Trophoblast cell (in vitro differentiated cells and primary cell): ENCODE results near the gene YOD1.
A peak's percentile ranks its signal among the peaks of the same experiment; 100 is the strongest.

Source experiments
- DNase-seq, 2 donors: peaks; one replicate each; pipeline ENCODE4 v3.0.0-alpha.2; 2016
- H2AFZ ChIP-seq: 2 replicates; pipeline ENCODE4 v1.6.1; 2013; ENCODE audit warnings: low read length, moderate library complexity, mild to moderate bottlenecking; ENCODE audit not compliant: insufficient read depth, poor library complexity
- H2AK5ac ChIP-seq: 2 replicates; pipeline ENCODE4 v1.6.1; 2013; ENCODE audit warnings: mild to moderate bottlenecking, low read length
- H2BK120ac ChIP-seq: 2 replicates; pipeline ENCODE4 v1.6.1; 2013; ENCODE audit warnings: low read length, mild to moderate bottlenecking, moderate library complexity; ENCODE audit not compliant: insufficient read depth, poor library complexity
- H2BK12ac ChIP-seq: 2 replicates; pipeline ENCODE4 v1.6.1; 2013; ENCODE audit warnings: mild to moderate bottlenecking, low read length, moderate library complexity
- H2BK5ac ChIP-seq: 2 replicates; pipeline ENCODE4 v1.6.1; 2013; ENCODE audit warnings: low read length, low read depth, moderate library complexity, mild to moderate bottlenecking; ENCODE audit not compliant: poor library complexity
- H3K14ac ChIP-seq: 2 replicates; pipeline ENCODE4 v1.6.1; 2013; ENCODE audit warnings: mild to moderate bottlenecking, low read length
- H3K18ac ChIP-seq: 2 replicates; pipeline ENCODE4 v1.6.1; 2013; ENCODE audit warnings: mild to moderate bottlenecking, low read length
- H3K23ac ChIP-seq: 2 replicates; pipeline ENCODE4 v1.6.1; 2013; ENCODE audit warnings: low read length
- H3K27ac ChIP-seq: 2 replicates; pipeline ENCODE4 v1.5.1; 2013; ENCODE audit warnings: low read depth, mild to moderate bottlenecking, inconsistent platforms, low read length, moderate library complexity
- H3K27me3 ChIP-seq: 2 replicates; pipeline ENCODE4 v1.6.1; 2013; ENCODE audit warnings: inconsistent platforms, mild to moderate bottlenecking, low read length, moderate library complexity; ENCODE audit not compliant: insufficient read depth
- H3K36me3 ChIP-seq, 2 experiments: 1 replicate in 1 of 2; 2 replicates in 1 of 2; pipeline ENCODE4 v1.6.1; 2013; ENCODE audit warnings: low read length in 2 of 2, mild to moderate bottlenecking in 2 of 2, moderate library complexity in 1 of 2; ENCODE audit not compliant: insufficient read depth in 2 of 2, control insufficient read depth in 1 of 2
- H3K4ac ChIP-seq: 2 replicates; pipeline ENCODE4 v1.6.1; 2013; ENCODE audit warnings: low read depth, mild to moderate bottlenecking, low read length, moderate library complexity
- H3K4me1 ChIP-seq, 2 experiments: 1 replicate in 1 of 2; 2 replicates in 1 of 2; pipeline ENCODE4 v1.6.1; 2013; ENCODE audit warnings: low read length in 2 of 2, mild to moderate bottlenecking in 2 of 2, moderate library complexity in 1 of 2; ENCODE audit not compliant: insufficient read depth in 2 of 2, control insufficient read depth in 1 of 2
- H3K4me2 ChIP-seq: 2 replicates; pipeline ENCODE4 v1.6.1; 2013; ENCODE audit warnings: inconsistent platforms, mild to moderate bottlenecking, low read length, moderate library complexity
- H3K4me3 ChIP-seq: 2 replicates; pipeline ENCODE4 v1.5.1; 2013; ENCODE audit warnings: mild to moderate bottlenecking, low read depth, low read length, inconsistent platforms
- H3K79me1 ChIP-seq: one replicate; pipeline ENCODE4 v1.6.1; 2013; ENCODE audit warnings: low read length
- H3K79me2 ChIP-seq: 2 replicates; pipeline ENCODE4 v1.6.1; 2013; ENCODE audit warnings: low read length, mild to moderate bottlenecking; ENCODE audit not compliant: control insufficient read depth, insufficient read depth, poor library complexity
- H3K9ac ChIP-seq: 2 replicates; pipeline ENCODE4 v1.6.1; 2013; ENCODE audit warnings: mild to moderate bottlenecking, low read length
- H3K9me3 ChIP-seq: 2 replicates; pipeline ENCODE4 v1.6.1; 2013; ENCODE audit warnings: low read depth, mild to moderate bottlenecking, control low read depth, inconsistent platforms, low read length; ENCODE audit not compliant: insufficient read depth
- H4K12ac ChIP-seq: 2 replicates; pipeline ENCODE4 v1.6.1; 2013; ENCODE audit warnings: low read depth, mild to moderate bottlenecking, low read length, moderate library complexity
- H4K8ac ChIP-seq: 2 replicates; pipeline ENCODE4 v1.6.1; 2013; ENCODE audit warnings: low read depth, mild to moderate bottlenecking, low read length, moderate library complexity
- H4K91ac ChIP-seq: one replicate; pipeline ENCODE4 v1.6.1; 2013; ENCODE audit warnings: low read depth, mild to moderate bottlenecking, low read length, moderate library complexity
- WGBS: extraction: QIAGEN DNeasy Blood & Tissue Kit; methylation state at CpG from one replicate; pipeline ENCODE4 v1.1.7; 2013; ENCODE audit warnings: missing lambda C conversion rate; ENCODE audit not compliant: insufficient read length, insufficient coverage; ENCODE audit errors: extremely low coverage; 5-methylcytosine and 5-hydroxymethylcytosine counted together

YOD1 gene

DNA sequence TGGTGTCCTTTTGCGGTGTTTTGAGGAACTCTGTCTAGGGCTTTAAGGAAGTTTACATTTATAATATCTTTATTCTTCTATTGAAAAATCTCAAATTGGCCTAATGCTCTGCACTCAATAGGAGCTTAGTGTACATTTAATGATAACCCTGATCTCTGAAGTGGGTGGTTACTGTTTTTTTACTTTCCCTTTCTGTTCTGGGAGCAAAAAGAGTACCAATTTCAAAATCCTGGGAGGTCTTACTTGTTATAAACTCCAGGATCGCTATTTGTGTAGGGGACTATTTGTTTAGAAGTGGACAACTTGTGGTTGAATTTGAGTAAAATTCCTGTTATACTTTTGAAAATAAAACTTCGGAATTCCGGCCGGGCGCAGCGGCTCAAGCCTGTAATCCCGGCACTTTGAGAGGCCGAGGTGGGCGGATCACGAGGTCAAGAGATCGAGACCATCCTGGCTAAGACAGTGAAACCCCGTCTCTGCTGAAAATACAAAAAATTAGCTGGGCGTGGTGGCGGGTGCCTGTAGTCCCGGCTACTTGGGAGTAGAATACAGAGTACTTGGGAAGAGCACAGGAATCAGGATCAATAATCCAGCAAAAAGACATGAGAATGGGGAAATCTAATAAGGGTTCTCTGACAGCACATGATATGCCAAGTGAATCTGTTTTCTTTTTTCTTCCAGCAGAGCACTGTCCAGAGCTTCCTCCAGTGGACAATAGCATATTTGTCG, 38.8 kb upstream of the YOD1 start:
- Histone ChIP-seq H3K18ac (no peak overlapping the region), H4K12ac (no peak overlapping the region), H3K9me3 (no peaks in the 10 kb centered on the region), H3K79me1 (peaks cover 3% of the 10 kb centered on the region), H3K9ac (no peak overlapping the region), H3K36me3 (no peaks in the 10 kb centered on the region), H2AK5ac (no peak overlapping the region), H3K23ac (no peak overlapping the region), H4K8ac (no peak overlapping the region), H3K4me3 (no peak overlapping the region), H3K4ac (no peak overlapping the region), H3K79me2 (no peaks in the 10 kb centered on the region), H3K14ac (no peak overlapping the region), H4K91ac (no peak overlapping the region), H2BK120ac (no peak overlapping the region), H2BK12ac (no peak overlapping the region), H3K27me3 (no peaks in the 10 kb centered on the region), H3K27ac (no peak overlapping the region), H3K4me1 (peaks cover 10 to 11% of the 10 kb centered on the region in 2 experiments), H2AFZ (no peak overlapping the region), H3K4me2 (no peak overlapping the region), H2BK5ac (no peak overlapping the region)
- DNase-seq: no peak
- WGBS: no CpG with 5 or more reads among the region's 17 CpGs

DNA sequence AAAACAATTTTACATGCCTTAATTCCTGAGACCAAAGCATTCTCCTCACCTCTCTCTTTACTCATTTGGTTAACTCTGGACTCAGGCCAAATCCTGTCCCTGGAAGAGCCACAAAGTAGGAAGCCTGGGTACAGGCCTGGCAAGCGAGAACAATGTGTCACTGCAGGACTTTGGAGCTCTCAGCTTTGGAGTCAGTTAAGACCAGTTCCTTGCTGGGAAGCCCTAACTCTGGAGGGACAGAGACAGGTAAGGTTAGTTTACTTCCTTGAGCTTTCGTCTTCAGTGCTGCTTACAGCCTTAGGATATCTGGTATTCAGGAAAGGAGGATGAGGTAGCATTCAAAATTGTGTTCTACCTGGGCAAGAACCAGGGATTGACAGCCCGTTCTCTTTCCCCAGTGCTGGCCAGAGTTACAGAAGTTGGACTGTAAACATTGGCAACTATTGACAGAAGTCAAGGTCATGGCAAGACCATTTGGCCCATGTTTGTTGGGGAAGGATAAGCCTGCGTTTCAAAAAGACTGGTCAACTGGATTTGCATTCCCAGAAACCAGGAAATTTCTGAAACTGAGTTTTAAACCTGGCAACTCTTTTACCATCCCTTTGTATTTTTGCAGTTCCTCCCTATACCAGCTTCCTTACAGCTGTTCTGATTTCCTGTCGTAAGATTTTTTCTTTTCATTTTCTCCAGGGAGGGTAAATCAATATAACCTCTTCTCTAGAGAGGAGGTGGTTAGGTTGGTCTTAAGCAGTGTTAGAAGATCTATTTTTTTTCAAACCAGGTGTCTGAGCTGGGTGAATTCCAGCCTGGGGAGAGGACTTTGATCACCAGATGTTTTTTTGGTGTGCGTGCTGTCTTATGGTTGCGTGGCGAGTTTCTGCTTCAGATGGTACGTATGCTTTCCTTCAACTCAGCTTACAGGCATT, 38.0 kb upstream of the YOD1 start, which contains the start of gene C4BPB:
Gene C4BPB (plus strand): TSS at position 160 of the 926 bp plus-strand sequence. CDS start 672 bp downstream, at position 832.
- no peak within 1 kb of the TSS for H3K9ac ChIP-seq
- H2BK5ac ChIP-seq: peak within 1 kb of the TSS; percentile 31
- peak within 1 kb of the TSS; percentile 86 for H2BK12ac ChIP-seq
- peak within 1 kb of the TSS; percentile 80 for H2BK120ac ChIP-seq
- peak in 1 of 2 donors; percentile 26 for DNase-seq
- no peak within 1 kb of the TSS for H3K4ac ChIP-seq
- peak within 1 kb of the TSS; percentile 20 for H3K27ac ChIP-seq
- H3K18ac ChIP-seq: no peak within 1 kb of the TSS
- peak within 1 kb of the TSS; percentile 7 for H3K14ac ChIP-seq
- no peak within 1 kb of the TSS for H4K12ac ChIP-seq
- no peaks in the 10 kb centered on the region for H3K36me3 ChIP-seq
- no peak within 1 kb of the TSS for H3K4me3 ChIP-seq
- no peak within 1 kb of the TSS for H4K8ac ChIP-seq
- H3K4me2 ChIP-seq: no peak within 1 kb of the TSS
- H3K27me3 ChIP-seq: no peaks in the 10 kb centered on the region
- H4K91ac ChIP-seq: peak within 1 kb of the TSS; percentile 39
- H2AFZ ChIP-seq: peak within 1 kb of the TSS; percentile 45
- H3K9me3 ChIP-seq: no peaks in the 10 kb centered on the region
- H3K23ac ChIP-seq: no peak within 1 kb of the TSS
- peaks cover 11 to 12% of the 10 kb centered on the region in 2 experiments for H3K4me1 ChIP-seq
- WGBS: no CpG with 5 or more reads among the region's 9 CpGs
- H3K79me2 ChIP-seq: no peaks in the 10 kb centered on the region
- no peak within 1 kb of the TSS for H2AK5ac ChIP-seq
- H3K79me1 ChIP-seq: peaks cover 3% of the 10 kb centered on the region

DNA sequence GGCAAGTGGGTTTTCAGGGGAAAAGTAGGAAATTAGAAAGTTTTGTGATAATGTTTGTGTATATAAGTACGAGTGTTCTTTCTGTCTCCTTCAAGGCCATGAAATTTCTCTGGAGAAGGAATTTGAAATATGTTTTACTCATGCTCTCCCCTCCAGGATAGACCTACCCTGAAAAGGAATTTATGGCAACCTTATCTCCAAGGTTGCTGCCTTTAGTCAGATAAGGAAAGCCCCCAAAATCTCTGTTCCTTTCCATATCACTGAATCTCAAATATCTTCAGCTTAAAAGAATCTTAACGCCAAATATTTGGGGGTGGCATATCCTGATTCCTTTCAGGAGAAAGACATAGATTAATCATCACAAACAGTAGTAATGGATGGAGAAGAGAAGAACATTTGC, 37.2 kb upstream of the YOD1 start:
- Histone ChIP-seq H3K4ac (no peak overlapping the region), H3K4me2 (no peak overlapping the region), H3K18ac (no peak overlapping the region)

DNA sequence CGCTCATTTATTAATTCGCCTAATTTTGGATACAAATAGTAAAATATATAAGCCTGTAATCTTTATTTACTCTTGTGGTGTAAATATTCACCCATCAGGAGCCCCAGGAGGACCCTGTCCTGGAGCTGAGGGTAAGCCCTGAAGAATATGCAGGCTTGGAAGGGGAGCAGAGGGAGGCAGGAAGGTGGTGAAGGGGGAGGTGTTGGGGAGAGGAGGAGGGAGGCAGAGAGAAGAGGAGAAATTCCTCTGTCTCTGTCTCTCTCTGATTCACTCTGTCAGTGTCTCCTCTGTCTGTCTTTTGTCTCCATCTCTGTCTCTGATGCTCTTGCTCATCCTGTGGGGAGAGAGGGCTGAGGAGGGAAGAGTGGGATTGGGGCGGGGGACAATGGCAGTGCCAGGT, 34.9 kb upstream of the YOD1 start:
- Histone ChIP-seq H3K79me1 (peaks cover 3% of the 10 kb centered on the region), H4K91ac (no peak overlapping the region), H3K9ac (no peak overlapping the region), H2BK5ac (no peak overlapping the region), H3K4me3 (no peak overlapping the region), H3K27ac (no peak overlapping the region), H2BK12ac (peak overlapping the region; percentile 92), H3K18ac (no peak overlapping the region), H2AK5ac (no peak overlapping the region), H2AFZ (no peak overlapping the region), H4K8ac (peak overlapping the region; percentile 79), H2BK120ac (peak overlapping the region; percentile 68), H3K4me1 (peaks cover 11 to 12% of the 10 kb centered on the region in 2 experiments), H4K12ac (no peak overlapping the region), H3K4me2 (no peak overlapping the region), H3K4ac (no peak overlapping the region), H3K23ac (no peak overlapping the region), H3K79me2 (no peaks in the 10 kb centered on the region), H3K14ac (no peak overlapping the region), H3K27me3 (no peaks in the 10 kb centered on the region), H3K9me3 (no peaks in the 10 kb centered on the region), H3K36me3 (no peaks in the 10 kb centered on the region)
- no CpG with 5 or more reads among the region's 3 CpGs for WGBS
- DNase-seq: no peak

More for the DNA sequence above, 37.2 kb upstream of the YOD1 start:
- Histone ChIP-seq H3K9ac (no peak overlapping the region), H3K23ac (no peak overlapping the region), H2AK5ac (no peak overlapping the region), H3K79me1 (peaks cover 3% of the 10 kb centered on the region), H2BK120ac (no peak overlapping the region), H3K4me1 (peaks cover 11 to 12% of the 10 kb centered on the region in 2 experiments), H3K14ac (no peak overlapping the region), H2AFZ (no peak overlapping the region), H2BK5ac (no peak overlapping the region), H3K9me3 (no peaks in the 10 kb centered on the region), H3K27ac (no peak overlapping the region), H2BK12ac (no peak overlapping the region), H3K36me3 (no peaks in the 10 kb centered on the region), H4K91ac (no peak overlapping the region), H4K8ac (no peak overlapping the region), H3K4me3 (no peak overlapping the region), H4K12ac (no peak overlapping the region), H3K27me3 (no peaks in the 10 kb centered on the region), H3K79me2 (no peaks in the 10 kb centered on the region)
- 100% methylated on average over 1 of the region's 2 CpGs for WGBS
- DNase-seq: peak in 1 of 2 donors; percentile 43
